Suppressor macrophage treated with lipopolysaccharide for 4 hours (primary cell): Measurements from ENCODE around the gene UCN3.
"Not testable (repeated sequence)": the region's sequence is repeated elsewhere in the genome, so short reads cannot be mapped to it uniquely, and the experiment has no call there.

ENCODE experiments used
- DNase-seq: peaks from one replicate; pipeline ENCODE4 v3.0.0-alpha.2; 2020

Gene UCN3

DNA sequence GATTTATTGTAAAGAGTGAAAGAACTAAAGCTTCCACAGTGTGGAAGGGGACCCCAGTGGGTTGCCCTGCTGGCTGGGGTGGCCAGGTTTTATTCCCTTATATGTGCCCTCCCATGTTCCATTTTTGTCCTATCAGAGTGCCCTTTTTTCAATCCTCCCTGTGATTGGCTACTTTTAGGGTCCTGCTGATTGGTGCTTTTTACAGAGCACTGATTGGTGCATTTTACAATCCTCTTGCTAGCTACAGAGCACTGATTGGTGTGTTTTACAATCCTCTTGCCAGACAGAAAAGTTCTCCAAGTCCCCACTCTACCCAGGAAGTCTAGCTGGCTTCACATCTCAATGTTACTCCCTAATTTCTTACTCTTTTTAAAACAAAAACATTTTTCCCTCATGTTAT is 46.0 kb downstream of the UCN3 start:
- DNase-seq: not testable (repeated sequence)

DNA sequence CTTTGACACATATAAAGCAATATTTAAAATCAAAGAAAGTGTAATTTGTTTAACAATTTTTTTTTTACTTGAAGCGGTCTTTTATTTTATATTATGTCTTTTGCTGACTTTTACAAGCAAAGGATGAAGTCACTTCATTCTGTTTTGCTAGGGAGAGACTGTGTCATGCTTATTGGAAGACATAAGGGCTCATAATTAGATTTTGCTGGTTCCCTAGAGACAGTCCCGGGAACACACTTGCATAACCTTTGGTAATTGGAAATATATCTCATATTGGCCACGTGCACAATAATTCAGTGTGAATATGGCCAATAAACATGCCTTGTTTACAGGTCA is 47.1 kb downstream of the UCN3 start:
- no peak for DNase-seq

DNA sequence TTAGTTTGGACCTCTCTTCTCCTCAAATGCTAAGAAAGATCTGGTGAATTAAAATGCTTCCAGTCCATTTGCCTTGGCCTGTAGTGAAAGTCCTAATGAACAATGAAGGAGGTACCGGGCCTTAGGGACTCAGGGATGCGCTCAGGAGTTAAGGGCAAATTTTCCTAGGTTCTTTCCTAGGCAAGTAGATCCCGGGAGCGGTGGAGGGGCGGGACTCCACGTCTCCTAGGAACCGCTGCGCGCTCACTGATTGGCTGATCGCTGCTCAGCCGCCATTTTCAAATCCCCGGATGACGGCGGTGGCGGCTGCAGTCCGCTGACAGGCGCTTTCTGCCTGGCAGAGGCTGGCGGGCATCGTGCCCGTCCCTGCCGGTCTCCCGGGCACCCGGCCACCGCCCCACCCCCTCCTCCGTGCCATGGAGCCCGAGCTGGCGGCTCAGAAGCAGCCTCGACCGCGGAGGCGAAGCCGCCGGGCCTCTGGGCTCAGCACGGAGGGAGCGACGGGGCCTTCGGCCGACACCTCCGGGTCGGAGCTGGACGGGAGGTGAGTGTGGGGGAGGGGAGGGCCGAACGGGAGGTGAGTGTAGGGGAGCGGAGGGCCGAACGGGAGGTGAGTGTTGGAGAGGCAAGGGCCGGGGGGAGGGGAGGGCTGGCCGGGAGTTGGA is 47.6 kb downstream of the UCN3 start, which contains the start of gene NET1:
Gene NET1 (plus strand): TSS at position 281 of the 665 bp plus-strand sequence. CDS start 136 bp downstream, at position 417.
- peak; percentile 84 for DNase-seq

DNA sequence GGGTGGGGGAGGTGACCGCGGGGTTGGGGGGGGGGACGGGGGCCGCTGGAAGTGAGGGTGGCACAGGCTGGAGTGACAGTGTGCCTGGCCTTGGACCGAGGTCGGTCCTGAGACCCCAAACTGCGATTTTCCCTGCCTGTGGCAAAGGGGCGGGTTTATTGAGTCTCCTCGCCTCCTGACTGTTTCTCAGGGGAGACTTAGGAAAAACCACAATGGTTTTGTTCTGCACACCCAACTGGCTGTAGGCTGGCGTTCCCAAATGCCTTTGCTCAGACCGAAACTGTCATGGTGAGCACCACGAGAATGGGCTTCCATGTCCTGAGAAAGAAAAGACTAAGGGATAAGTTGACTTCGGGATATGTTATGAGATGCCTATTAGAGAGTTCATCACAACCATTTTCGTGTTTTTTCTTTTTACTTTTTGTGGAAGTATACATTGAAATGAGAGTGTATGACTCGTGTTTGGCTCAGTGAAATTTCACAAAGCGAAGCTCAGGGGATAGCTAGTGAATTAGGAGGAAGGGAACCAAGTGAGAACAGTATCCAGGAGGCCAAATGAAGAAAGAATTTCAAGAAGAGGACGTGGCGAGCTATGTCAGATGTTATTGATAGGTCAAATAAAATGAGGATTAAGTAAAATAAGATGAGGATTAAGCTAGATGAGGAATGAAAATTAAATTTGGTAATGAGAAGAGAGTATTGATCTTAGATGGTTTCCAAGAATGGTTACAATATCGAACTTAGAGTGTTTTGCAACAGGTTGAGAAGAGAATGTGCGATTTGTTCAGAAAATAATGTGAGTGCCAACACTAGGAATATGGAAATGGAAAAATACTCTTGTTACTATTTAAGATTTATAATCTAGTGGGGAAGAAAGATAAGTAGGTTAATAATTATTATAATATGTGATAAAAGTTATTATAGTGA is 48.5 kb downstream of the UCN3 start:
- peak; percentile 27 for DNase-seq

DNA sequence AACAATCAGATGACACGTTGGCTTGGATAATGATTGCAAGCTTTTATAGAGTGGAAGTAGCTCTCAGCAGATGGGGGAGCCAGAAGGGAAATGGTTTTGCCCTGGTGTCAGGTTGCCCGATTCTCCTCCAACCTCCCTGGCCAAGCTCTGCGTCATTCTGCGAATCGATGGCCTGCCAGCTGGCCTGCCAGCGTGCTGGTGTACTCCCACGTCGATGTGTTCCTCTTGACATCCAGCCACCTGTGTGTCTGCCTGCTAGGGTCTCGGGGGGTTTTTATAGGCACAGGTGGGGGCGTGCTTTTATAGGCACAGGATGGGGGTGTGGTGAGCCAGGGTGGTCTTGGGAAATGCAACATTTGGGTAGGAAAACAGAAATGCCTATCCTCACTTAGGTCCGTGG is 52.2 kb downstream of the UCN3 start:
- no peak for DNase-seq

DNA sequence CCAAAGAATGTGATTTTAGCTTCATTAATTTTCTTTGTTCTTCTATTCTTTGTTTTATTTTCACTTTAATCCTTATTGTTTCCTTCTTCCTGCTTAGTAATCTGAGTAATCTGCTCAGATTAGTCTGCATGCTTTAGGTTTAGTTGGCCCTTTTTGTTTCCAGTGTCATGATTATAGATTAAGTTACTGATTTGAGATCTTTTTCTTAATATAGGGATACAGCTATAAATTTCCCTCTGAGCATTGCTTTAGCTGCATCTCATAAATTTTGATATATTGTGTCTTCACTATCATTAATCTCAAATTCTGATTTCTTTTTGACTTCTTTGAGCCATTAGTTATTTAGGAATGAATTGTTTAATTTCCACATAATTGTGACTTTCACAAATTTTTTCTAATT is 53.8 kb downstream of the UCN3 start:
- DNase-seq: no peak

DNA sequence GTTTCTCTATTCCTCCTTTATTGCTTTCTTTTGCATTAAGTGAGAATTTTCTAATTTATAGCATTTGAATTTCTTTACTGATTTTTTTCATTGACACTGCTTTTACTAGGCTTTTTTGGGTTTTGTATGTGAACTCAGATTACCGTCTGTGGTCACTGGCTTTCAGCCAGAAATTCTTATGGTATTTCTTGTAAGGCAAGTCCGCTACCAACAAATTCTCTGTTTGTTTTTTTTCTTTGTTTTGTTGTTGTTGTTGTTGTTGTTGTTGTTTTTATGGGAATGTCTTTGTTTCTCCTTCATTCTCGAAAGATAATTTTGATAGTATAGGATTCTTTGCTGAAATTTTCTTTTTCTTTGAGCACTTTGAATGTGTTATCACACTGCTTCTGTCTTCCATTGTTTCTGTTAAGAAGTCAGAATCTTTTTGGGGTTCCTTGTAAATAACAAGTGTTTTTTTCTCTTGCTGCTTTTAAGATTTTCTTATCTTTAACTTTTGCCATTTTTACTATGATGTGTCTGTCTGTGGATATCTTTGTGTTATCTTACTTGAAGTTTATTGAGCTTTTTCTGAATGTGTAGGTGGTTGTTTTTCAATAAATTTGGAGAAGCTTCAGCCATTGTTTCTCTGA is 54.8 kb downstream of the UCN3 start:
- DNase-seq: no peak

DNA sequence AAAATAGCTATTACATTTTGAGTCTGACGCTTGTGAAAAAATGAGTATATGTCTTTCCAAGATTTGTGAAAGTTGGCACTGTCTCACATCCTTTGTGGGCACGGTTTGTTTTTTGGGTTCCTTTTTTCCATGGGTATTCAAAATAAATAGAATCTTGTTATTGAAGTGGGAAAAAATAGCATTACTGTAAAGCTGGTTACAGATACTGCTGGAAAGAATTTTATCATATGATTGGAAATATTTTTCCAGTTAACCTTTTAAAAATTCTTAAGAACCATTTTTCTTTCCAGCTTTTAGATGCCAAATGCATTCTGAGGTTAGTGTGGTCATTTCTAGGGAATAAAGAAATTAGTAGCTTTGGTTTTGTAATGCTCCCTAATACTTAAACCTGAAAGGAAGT is 59.0 kb downstream of the UCN3 start:
- no peak for DNase-seq
